DND-41 (cell line): ENCODE results near the gene CDC42EP2.

ENCODE experiments used
- ATAC-seq: fragments of 200-7000 bp; cut with Tn5 transposase; 3 replicates; pipeline ENCODE4 v1.9.1; 2021; ENCODE audit warnings: low read depth; ENCODE audit not compliant: insufficient read depth
- DNase-seq: peaks from one replicate; pipeline ENCODE4 v3.0.0-alpha.2; 2020
- H2AFZ ChIP-seq: 2 replicates; pipeline ENCODE4 v1.6.0; 2012; ENCODE audit warnings: low read depth, low read length
- H3K27ac ChIP-seq: 2 replicates; pipeline ENCODE4 v1.5.1; 2012; ENCODE audit warnings: low read length, inconsistent platforms
- H3K27me3 ChIP-seq: fragments of 200-600 bp; sonication (generic); 2 replicates; pipeline ENCODE4 v1.6.0; 2012; ENCODE audit warnings: low read length, mild to moderate bottlenecking, inconsistent platforms; ENCODE audit not compliant: insufficient read depth, poor library complexity
- H3K36me3 ChIP-seq: 2 replicates; pipeline ENCODE4 v1.5.1; 2012; ENCODE audit warnings: low read length, inconsistent platforms; ENCODE audit not compliant: insufficient read depth
- H3K4me1 ChIP-seq: 2 replicates; pipeline ENCODE4 v1.5.1; 2012; ENCODE audit warnings: mild to moderate bottlenecking, low read length; ENCODE audit not compliant: insufficient read depth
- H3K4me2 ChIP-seq: 2 replicates; pipeline ENCODE4 v1.6.0; 2012; ENCODE audit warnings: mild to moderate bottlenecking, moderate library complexity, low read length, inconsistent platforms; ENCODE audit not compliant: insufficient read depth
- H3K4me3 ChIP-seq, 2 experiments: fragments of 200-600 bp in 1 of 2; shearing (Covaris generic) in 1 of 2; 2 replicates each; pipeline ENCODE4 v1.5.1; 2012 to 2016; ENCODE audit warnings: inconsistent platforms in 2 of 2, low read length in 2 of 2, mild to moderate bottlenecking in 2 of 2, low read depth in 1 of 2, moderate library complexity in 1 of 2
- H3K79me2 ChIP-seq: 2 replicates; pipeline ENCODE4 v1.6.0; 2012; ENCODE audit warnings: low read length, inconsistent platforms; ENCODE audit not compliant: insufficient read depth
- H3K9ac ChIP-seq: 2 replicates; pipeline ENCODE4 v1.6.0; 2012; ENCODE audit warnings: low read depth, mild to moderate bottlenecking, inconsistent platforms, low read length, moderate library complexity
- H3K9me3 ChIP-seq: 2 replicates; pipeline ENCODE4 v1.5.1; 2012; ENCODE audit warnings: low read length, moderate library complexity, mild to moderate bottlenecking, inconsistent platforms; ENCODE audit not compliant: insufficient read depth, severe bottlenecking
- H4K20me1 ChIP-seq: 2 replicates; pipeline ENCODE4 v1.6.0; 2012; ENCODE audit warnings: low read length; ENCODE audit not compliant: insufficient read depth
- CTCF ChIP-seq: IDR thresholded peaks from 2 replicates; pipeline ENCODE4 v1.5.1; 2012; ENCODE audit warnings: borderline replicate concordance, low read length, moderate library complexity, mild to moderate bottlenecking; ENCODE audit not compliant: poor library complexity, severe bottlenecking; ENCODE audit errors: extremely low read depth
- EZH2 ChIP-seq: IDR thresholded peaks from 3 replicates; pipeline ENCODE4 v1.6.1; 2012; ENCODE audit warnings: borderline replicate concordance, low read depth, mild to moderate bottlenecking, moderate library complexity, low read length, inconsistent platforms; ENCODE audit not compliant: severe bottlenecking

The CDC42EP2 gene

GRCh38 chr11:65310215-65310614, 4.5 kb upstream of the CDC42EP2 start:
- H3K79me2 ChIP-seq = no peaks in the 10 kb centered on the region
- 0 out of 2 replicates have a peak, but pooled peaks cover 9% of the 10 kb centered on the region for H4K20me1 ChIP-seq
- H3K9me3 ChIP-seq = no peaks in the 10 kb centered on the region
- no peak overlapping the region for H3K4me3 ChIP-seq
- H2AFZ ChIP-seq = no peak overlapping the region
- H3K4me2 ChIP-seq = no peak overlapping the region
- no peak for TF ChIP-seq EZH2
- TF ChIP-seq CTCF = no peak
- no peaks in the 10 kb centered on the region for H3K27me3 ChIP-seq
- H3K27ac ChIP-seq = no peak overlapping the region
- no peak overlapping the region for H3K9ac ChIP-seq
- no peak for DNase-seq
- ATAC-seq = no peak
- H3K4me1 ChIP-seq = peaks cover 11% of the 10 kb centered on the region
- peaks cover 4% of the 10 kb centered on the region; the same call in 1 of the 2 replicates for H3K36me3 ChIP-seq

GRCh38 chr11:65310736-65311135, 3.9 kb upstream of the CDC42EP2 start:
- DNase-seq = no peak
- Histone ChIP-seq H3K27me3 (no peaks in the 10 kb centered on the region), H3K4me3 (no peak overlapping the region), H3K4me2 (no peak overlapping the region), H2AFZ (no peak overlapping the region), H4K20me1 (0 out of 2 replicates have a peak, but pooled peaks cover 9% of the 10 kb centered on the region), H3K9ac (no peak overlapping the region), H3K79me2 (no peaks in the 10 kb centered on the region), H3K27ac (no peak overlapping the region), H3K36me3 (no peaks in the 10 kb centered on the region), H3K9me3 (no peaks in the 10 kb centered on the region), H3K4me1 (peaks cover 16% of the 10 kb centered on the region)
- TF ChIP-seq CTCF (no peak), EZH2 (no peak)
- no peak for ATAC-seq

DNA sequence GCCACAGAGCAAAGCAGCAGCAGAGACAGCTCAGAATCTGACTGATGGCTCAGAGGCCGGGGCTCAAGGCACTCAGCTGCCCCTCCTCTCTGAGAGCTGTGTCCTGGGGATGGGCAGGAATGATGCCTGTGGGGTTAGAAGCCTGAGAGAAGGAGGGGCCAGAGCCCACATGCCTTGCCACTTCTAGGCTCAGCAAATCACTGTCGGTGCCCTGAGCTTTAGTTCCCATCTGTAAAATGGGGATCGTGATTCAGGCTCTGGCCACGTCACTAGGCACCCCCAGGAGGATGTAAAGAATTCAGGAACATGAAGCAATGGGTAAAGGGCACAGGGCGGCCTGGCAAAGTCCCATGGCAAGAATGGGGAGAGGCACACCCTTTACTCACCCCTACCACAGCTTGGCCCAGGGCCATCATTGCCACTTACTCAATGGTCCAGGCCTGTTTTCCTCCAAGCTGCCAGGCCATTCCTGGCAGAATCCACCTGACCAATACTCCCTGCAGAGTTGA, 3.4 kb upstream of the CDC42EP2 start:
- no peak overlapping the region for H3K4me3 ChIP-seq
- DNase-seq (no peak), ATAC-seq (no peak)
- no peak overlapping the region for H2AFZ ChIP-seq
- no peak overlapping the region for H3K9ac ChIP-seq
- TF ChIP-seq EZH2 (no peak), CTCF (no peak)
- no peaks in the 10 kb centered on the region for H3K36me3 ChIP-seq
- H3K79me2 ChIP-seq = no peaks in the 10 kb centered on the region
- 0 out of 2 replicates have a peak, but pooled peaks cover 9% of the 10 kb centered on the region for H4K20me1 ChIP-seq
- H3K4me1 ChIP-seq = peaks cover 21% of the 10 kb centered on the region
- no peaks in the 10 kb centered on the region for H3K9me3 ChIP-seq
- no peak overlapping the region for H3K27ac ChIP-seq
- H3K27me3 ChIP-seq = no peaks in the 10 kb centered on the region
- H3K4me2 ChIP-seq = no peak overlapping the region
